Measurements from ENCODE around the gene FAM228A. TPM values are rescaled to one million over a fixed set of nuclear protein-coding genes. Genes with fewer than 3 reads are reported as not detected.
"Not testable (repeated sequence)": the region's sequence is repeated elsewhere in the genome, so short reads cannot be mapped to it uniquely, and the experiment has no call there.

Gene FAM228A
- 1 to 10 TPM in 3 of 8 experiments, under 1 TPM in 4, not detected in 1; 0.15 to 1.6 (median 0.98) TPM for total RNA-seq

DNA sequence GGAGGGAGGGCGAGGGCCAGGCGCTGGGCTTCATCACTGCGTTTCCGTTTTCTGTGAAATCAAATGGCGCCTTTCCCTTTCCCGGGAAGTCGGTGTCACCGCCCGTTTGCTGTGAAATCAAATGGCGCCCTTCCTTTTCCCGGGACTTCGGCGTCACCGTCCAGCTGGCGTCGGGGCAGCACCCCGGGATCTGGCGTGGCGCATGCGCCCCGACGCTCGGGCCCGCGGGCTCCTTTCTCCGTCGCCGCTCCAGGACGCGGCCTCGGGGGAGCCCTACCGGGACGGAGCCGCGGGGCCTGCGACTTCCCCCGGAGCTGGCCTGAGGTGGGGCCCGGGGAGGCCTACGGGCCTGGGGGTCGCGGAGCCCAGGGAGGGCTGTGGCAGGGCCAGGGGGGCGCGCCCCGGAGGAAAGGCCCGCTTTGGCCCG is at the start of gene FAM228A:
Gene FAM228A (plus strand): TSS at position 203 of the 427 bp plus-strand sequence. CDS start 428 bp downstream, outside the sequence.
- 96 to 100% methylated on average over 4 to 5 of the region's 46 CpGs; no CpG with 5 or more reads in 8 of the 10 experiments for WGBS, 10 experiments
- no peak for ATAC-seq (replicated peaks in 6 of 8)
- Histone ChIP-seq H3K4me1 (replicated peaks in 1 of 2) (no peaks in the 10 kb centered on the region), H3K4me3 (no peak within 1 kb of the TSS), H3K27ac (no peak within 1 kb of the TSS)
- in situ Hi-C loops (cut with MboI; ENCODE audit: low pct_unique_long_range_greater_than_20kb in 2 of 9, low sequenced_read_pairs in 9 of 9, unreplicated experiment in 9 of 9), result loop anchor here in 1 of 9 experiments (25.0 kb wide), 1 partner anchor 88 kb away; the partner anchor contains the start of genes SF3B6 and TP53I3

DNA sequence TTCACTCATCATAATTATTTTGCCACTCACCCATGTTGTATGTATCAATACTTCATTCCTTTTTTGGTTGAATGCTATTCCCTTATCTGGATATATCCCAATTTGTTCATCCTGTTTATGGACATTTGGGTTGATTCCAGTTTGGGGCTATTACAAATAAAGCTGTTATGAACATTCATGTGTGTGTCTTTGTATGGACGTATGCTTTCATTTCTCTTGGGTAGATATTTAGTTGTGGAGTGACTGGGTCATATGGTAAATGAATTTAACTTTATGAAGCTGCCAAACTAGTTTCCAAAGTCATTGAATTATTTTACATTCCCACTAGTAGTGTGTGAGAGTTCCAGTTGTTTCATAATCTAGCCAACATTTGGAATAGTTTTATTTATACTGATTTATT is 48.9 kb upstream of the FAM228A start:
- ATAC-seq (replicated peaks in 6 of 8), result no peak
- peaks cover 8 to 9% of the 10 kb centered on the region in 2 donors for H3K4me1 ChIP-seq (replicated peaks in 1 of 2)
- WGBS, 10 experiments, result 60 to 100% (median 88%) methylated on average over 1 of the region's 1 CpG; no CpG with 5 or more reads in 5 of the 10 experiments
- in situ Hi-C loops (cut with MboI; ENCODE audit: low pct_unique_long_range_greater_than_20kb in 2 of 9, low sequenced_read_pairs in 9 of 9, unreplicated experiment in 9 of 9), result loop anchor here in 1 of 9 experiments (25.0 kb wide), 1 partner anchor 261 kb away; no protein-coding TSS in a partner anchor
- no peak overlapping the region for H3K27ac ChIP-seq
- no peak overlapping the region for H3K4me3 ChIP-seq

DNA sequence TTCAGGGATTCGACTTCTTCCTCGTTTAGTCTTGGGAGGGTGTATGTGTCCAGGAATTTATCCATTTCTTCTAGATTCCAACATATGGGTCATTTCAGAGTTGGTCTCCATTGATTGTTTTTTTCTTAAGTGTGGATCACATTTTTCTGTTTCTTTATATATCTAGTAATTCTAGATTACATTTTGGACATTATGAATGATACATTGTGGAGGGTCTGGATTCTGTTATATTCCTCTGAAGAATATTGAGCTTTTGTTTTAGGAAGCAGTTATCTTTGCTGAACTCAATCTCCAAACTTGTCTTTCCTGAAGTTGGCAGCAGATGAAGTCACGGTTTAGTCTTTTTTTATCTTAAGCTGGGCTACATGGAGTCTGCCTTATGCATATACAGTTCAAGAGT is 42.3 kb upstream of the FAM228A start:
- ATAC-seq (replicated peaks in 6 of 8), result no peak
- Histone ChIP-seq H3K4me3 (no peak overlapping the region), H3K27ac (no peak overlapping the region), H3K4me1 (replicated peaks in 1 of 2) (no peaks in the 10 kb centered on the region)
- in situ Hi-C loops (cut with MboI; ENCODE audit: low pct_unique_long_range_greater_than_20kb in 2 of 9, low sequenced_read_pairs in 9 of 9, unreplicated experiment in 9 of 9), result loop anchor here in 1 of 9 experiments (25.0 kb wide), 1 partner anchor 255 kb away; no protein-coding TSS in a partner anchor
- WGBS, 10 experiments, result 36 to 100% (median 96%) methylated on average over 1 to 3 of the region's 3 CpGs; no CpG with 5 or more reads in 1 of the 10 experiments

DNA sequence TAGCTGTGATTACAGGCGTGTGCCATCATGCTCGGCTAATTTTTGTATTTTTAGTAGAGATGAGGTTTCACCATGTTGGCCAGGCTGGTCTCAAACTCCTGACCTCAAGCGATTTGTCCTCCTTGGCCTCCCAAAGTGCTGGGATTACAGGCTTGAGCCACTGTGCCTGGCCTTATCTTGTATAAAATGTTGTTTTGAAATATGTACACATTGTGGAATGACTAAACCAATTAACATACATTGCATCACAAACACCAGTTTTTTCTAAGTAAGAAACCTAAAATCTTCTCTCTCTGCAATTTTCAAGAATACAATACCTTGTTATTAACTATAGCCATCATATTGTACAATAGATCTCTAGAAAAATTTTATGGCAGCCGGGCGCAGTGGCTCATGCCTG is 34.5 kb upstream of the FAM228A start:
- in situ Hi-C loops (cut with MboI; ENCODE audit: low pct_unique_long_range_greater_than_20kb in 2 of 9, low sequenced_read_pairs in 9 of 9, unreplicated experiment in 9 of 9), result loop anchor here in 1 of 9 experiments (25.0 kb wide), 1 partner anchor 247 kb away; no protein-coding TSS in a partner anchor
- ATAC-seq (replicated peaks in 6 of 8), result peak in 2 of 8 experiments; percentile 83 to 89
- 80 to 100% (median 100%) methylated on average over 1 to 5 of the region's 5 CpGs; no CpG with 5 or more reads in 1 of the 10 experiments for WGBS, 10 experiments

DNA sequence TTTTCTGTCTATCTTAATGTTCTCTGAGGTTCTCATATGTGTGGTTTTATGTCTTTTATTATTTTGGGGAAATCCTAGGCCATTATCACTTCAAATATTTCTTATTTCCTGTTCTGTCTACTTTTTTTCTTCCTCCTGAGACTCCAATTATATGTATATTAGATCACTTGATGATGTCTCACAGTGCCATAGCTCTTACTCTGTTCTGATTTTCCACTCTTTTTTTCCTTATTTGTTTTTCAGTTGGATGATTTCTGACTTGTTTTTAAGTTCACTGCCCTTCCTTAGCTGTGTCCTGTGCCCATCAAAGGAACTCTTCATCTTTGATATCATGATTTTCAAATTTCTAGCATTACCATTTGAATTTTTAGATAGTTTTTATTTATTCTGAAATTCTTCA is 27.5 kb upstream of the FAM228A start:
- in situ Hi-C loops (cut with MboI; ENCODE audit: low pct_unique_long_range_greater_than_20kb in 2 of 9, low sequenced_read_pairs in 9 of 9, unreplicated experiment in 9 of 9), result loop anchor here in 1 of 9 experiments (25.0 kb wide), 1 partner anchor 240 kb away; no protein-coding TSS in a partner anchor
- Histone ChIP-seq H3K27ac (no peak overlapping the region), H3K4me1 (replicated peaks in 1 of 2) (no peaks in the 10 kb centered on the region), H3K4me3 (no peak overlapping the region)
- no peak for ATAC-seq (replicated peaks in 6 of 8)

More for the DNA sequence above, 34.5 kb upstream of the FAM228A start:
- not testable (repeated sequence) for H3K4me1 ChIP-seq (replicated peaks in 1 of 2); H3K4me3 ChIP-seq; H3K27ac ChIP-seq

DNA sequence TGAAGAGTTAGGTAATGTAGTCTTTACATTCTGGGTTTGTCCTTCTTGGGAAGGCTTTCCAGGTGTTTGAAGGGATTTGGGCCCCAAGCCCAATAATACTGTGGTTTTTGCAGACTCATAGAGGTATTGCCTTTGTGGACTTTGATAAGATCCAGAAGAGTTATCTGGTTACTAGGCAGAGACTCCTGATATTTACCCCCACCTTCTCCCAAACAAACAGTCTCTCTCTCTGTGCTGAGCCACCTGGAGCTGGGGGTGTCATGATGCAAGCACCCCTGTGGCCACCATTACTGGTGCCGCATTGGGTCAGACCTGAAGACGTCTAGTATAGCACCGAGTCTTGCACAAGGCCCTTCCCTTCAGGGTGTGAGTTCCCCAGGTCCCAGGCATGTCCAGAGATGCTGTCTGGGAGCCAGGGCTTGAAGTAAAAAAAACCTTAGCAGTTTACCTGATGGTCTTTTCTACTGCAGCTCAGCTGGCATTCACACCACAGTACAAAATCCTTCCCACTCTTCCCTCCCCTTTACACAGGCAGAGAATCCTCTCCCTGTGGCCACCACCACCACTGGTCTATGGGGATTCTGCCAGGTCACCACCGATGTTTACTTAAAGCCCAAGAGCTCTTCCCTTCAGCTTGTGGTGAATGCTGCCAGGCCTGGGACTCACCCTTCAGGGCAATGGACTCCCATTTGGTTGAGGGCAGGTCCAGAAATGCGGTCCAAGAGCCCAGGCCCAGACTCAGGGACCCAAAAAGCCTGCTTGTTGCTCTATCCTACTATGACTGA is 22.2 kb upstream of the FAM228A start:
- Histone ChIP-seq H3K4me3 (no peak overlapping the region), H3K27ac (no peak overlapping the region), H3K4me1 (replicated peaks in 1 of 2) (no peaks in the 10 kb centered on the region)
- in situ Hi-C loops (cut with MboI; ENCODE audit: low pct_unique_long_range_greater_than_20kb in 2 of 9, low sequenced_read_pairs in 9 of 9, unreplicated experiment in 9 of 9), result no loop called here
- WGBS, 10 experiments, result 83 to 100% (median 100%) methylated on average over 1 to 3 of the region's 5 CpGs; no CpG with 5 or more reads in 6 of the 10 experiments
- ATAC-seq (replicated peaks in 6 of 8), result no peak

DNA sequence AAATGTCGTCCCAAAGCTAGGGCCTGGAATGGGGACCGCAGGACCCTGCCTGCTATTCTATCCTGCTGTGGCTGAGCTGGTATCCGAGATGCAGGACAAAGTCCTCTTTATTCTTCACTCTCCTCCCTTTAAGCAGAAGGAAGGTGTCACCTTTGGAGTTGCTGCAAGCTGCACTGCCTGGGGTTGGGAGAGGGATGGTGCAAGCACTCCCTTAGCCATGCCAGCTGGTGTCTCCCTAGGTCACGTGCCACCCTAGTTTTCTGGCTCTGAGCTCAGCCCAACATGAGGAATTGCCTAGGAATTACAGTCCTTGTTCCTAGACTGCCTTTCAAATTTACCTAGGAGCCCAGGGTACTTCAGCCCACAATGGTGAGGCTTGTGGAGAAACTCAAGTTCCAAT is 21.4 kb upstream of the FAM228A start:
- Histone ChIP-seq H3K4me3 (no peak overlapping the region), H3K27ac (no peak overlapping the region), H3K4me1 (replicated peaks in 1 of 2) (no peaks in the 10 kb centered on the region)
- 80 to 100% (median 96%) methylated on average over 1 to 4 of the region's 4 CpGs; no CpG with 5 or more reads in 3 of the 10 experiments for WGBS, 10 experiments
- in situ Hi-C loops (cut with MboI; ENCODE audit: low pct_unique_long_range_greater_than_20kb in 2 of 9, low sequenced_read_pairs in 9 of 9, unreplicated experiment in 9 of 9), result no loop called here
- ATAC-seq (replicated peaks in 6 of 8), result no peak

DNA sequence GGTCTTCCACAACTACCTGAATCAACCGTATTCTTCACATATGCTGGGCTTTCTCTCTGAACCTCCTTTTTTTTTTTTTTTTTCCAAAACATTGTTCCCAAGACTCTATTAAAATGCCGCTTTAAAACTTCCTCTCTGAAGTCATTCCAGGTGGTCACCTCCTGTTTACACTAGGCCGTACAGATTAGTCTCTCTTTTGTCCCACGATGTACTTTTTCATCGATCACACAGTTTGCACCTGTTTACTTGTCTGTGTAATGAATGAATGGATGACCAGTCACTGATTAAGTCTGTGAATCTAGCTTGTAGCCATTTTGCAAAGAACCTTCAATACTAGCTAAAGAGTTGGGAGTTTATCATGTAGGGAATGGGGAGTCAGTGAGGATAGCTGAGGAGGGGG is 16.7 kb upstream of the FAM228A start:
- H3K4me1 ChIP-seq (replicated peaks in 1 of 2), result no peaks in the 10 kb centered on the region
- in situ Hi-C loops (cut with MboI; ENCODE audit: low pct_unique_long_range_greater_than_20kb in 2 of 9, low sequenced_read_pairs in 9 of 9, unreplicated experiment in 9 of 9), result no loop called here
- H3K4me3 ChIP-seq, result no peak overlapping the region
- no peak for ATAC-seq (replicated peaks in 6 of 8)
- H3K27ac ChIP-seq, result no peak overlapping the region
- WGBS, 10 experiments, result 78 to 100% (median 93%) methylated on average over 1 to 5 of the region's 5 CpGs

DNA sequence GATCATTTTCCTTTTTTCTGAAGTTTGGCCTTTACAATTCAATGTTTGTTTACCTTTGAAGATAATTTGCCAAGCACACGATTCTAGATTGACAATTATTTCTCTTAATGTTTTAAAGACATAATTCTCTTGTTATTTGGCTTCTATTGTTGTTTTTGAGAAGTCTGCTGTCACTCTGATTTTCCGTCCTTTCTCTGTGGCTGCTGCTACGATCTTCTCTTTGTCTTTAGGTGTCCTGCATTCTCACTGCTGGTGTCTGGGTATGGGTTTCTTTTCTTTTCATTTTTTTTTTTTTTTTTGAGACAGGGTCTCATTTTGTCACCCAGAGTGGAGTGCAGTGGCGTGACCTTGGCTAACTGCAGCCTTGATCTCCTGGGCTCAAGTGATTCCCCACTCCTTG is 15.1 kb upstream of the FAM228A start:
- Histone ChIP-seq H3K4me1 (replicated peaks in 1 of 2) (no peaks in the 10 kb centered on the region), H3K4me3 (no peak overlapping the region), H3K27ac (no peak overlapping the region)
- in situ Hi-C loops (cut with MboI; ENCODE audit: low pct_unique_long_range_greater_than_20kb in 2 of 9, low sequenced_read_pairs in 9 of 9, unreplicated experiment in 9 of 9), result no loop called here
- WGBS, 10 experiments, result 54 to 98% (median 88%) methylated on average over 3 to 4 of the region's 4 CpGs
- ATAC-seq (replicated peaks in 6 of 8), result no peak

DNA sequence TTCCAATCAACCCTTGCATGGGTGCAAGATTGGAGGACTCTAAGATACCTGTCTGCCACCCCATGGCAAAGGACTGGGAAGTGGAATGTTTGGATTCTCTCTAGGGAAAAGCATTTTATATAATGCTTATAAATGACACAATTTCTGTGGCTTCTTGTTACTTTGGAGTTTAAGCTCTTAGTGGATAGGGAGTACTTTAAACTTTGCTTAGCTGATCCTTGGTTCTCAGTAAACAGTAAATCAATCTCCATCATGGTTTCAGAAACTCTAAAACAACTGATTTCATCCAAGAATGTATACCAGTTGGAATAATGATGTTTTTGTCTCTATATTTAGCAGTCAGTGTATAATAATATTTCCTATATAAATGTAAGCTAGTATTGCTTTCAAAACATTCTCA is 14.1 kb upstream of the FAM228A start:
- no peak overlapping the region for H3K27ac ChIP-seq
- H3K4me3 ChIP-seq, result no peak overlapping the region
- in situ Hi-C loops (cut with MboI; ENCODE audit: low pct_unique_long_range_greater_than_20kb in 2 of 9, low sequenced_read_pairs in 9 of 9, unreplicated experiment in 9 of 9), result no loop called here
- no peaks in the 10 kb centered on the region for H3K4me1 ChIP-seq (replicated peaks in 1 of 2)
- no peak for ATAC-seq (replicated peaks in 6 of 8)

DNA sequence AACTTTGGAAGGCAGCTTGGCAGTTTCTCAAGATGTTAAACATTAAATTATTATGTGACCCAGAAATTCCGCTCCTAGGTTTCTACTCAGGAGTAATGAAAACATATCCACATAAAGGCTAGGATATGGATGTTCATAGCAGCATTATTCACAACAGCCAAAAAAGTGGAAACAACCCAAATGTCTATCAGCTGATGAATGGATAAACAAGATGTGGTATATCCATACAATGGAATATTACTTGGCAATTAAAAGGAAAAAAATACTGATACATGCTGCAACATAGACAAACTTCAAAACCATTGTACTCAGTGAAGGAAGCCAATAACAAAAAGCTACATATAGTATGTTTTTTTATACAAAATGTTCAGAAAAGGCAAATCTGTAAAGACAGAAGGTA is 12.4 kb upstream of the FAM228A start:
- Histone ChIP-seq H3K4me1 (replicated peaks in 1 of 2) (no peaks in the 10 kb centered on the region), H3K4me3 (no peak overlapping the region), H3K27ac (no peak overlapping the region)
- 83 to 100% (median 100%) methylated on average over 1 of the region's 1 CpG; no CpG with 5 or more reads in 3 of the 10 experiments for WGBS, 10 experiments
- in situ Hi-C loops (cut with MboI; ENCODE audit: low pct_unique_long_range_greater_than_20kb in 2 of 9, low sequenced_read_pairs in 9 of 9, unreplicated experiment in 9 of 9), result no loop called here
- no peak for ATAC-seq (replicated peaks in 6 of 8)

DNA sequence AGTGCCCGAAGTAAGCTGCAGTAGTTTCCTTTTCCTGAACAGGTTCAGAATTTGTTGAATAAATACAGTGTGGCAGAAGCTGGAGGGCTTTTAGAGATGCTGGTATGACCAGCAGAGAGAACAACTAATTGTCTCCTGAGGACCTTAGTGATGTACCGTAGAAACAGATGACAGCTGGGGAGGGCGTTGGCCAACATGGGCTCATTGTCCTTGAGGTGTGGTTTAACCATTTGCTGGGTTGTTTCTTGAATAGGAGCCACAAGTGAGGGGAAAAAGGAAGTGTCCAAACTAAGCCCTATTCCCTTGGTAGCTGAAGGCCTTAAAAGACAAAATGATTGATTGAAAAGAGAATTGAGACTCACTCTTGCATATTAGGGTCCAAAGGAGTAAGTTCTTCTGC is 11.7 kb upstream of the FAM228A start:
- WGBS, 10 experiments, result 77 to 100% (median 96%) methylated on average over 1 to 2 of the region's 3 CpGs; no CpG with 5 or more reads in 4 of the 10 experiments
- no peak overlapping the region for H3K4me3 ChIP-seq
- in situ Hi-C loops (cut with MboI; ENCODE audit: low pct_unique_long_range_greater_than_20kb in 2 of 9, low sequenced_read_pairs in 9 of 9, unreplicated experiment in 9 of 9), result no loop called here
- ATAC-seq (replicated peaks in 6 of 8), result no peak
- H3K27ac ChIP-seq, result no peak overlapping the region
- H3K4me1 ChIP-seq (replicated peaks in 1 of 2), result no peaks in the 10 kb centered on the region

DNA sequence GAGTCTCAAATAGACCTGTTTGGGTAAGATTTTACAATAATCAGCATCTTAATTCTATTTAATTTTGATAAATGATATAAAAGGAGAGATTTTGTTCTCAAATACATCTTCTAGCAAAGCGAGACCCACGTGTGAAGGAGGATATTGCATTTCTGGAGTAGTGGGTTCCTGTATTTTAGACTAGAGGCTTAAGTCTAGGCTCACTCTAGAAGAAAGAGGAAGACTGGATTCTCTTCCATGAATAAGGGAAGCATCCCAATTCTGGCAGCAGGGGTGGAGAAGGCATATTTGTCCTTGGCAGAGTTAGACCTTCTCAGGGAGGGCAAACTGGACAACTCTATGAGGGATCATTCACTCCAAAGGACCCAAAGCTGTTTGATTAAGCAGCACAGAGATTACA is 11.3 kb upstream of the FAM228A start:
- H3K4me3 ChIP-seq, result no peak overlapping the region
- in situ Hi-C loops (cut with MboI; ENCODE audit: low pct_unique_long_range_greater_than_20kb in 2 of 9, low sequenced_read_pairs in 9 of 9, unreplicated experiment in 9 of 9), result no loop called here
- no peak for ATAC-seq (replicated peaks in 6 of 8)
- WGBS, 10 experiments, result 0 to 100% (median 48%) methylated on average over 1 to 2 of the region's 2 CpGs; no CpG with 5 or more reads in 4 of the 10 experiments
- H3K4me1 ChIP-seq (replicated peaks in 1 of 2), result no peaks in the 10 kb centered on the region
- H3K27ac ChIP-seq, result no peak overlapping the region
